ENCODE data around the gene DCP2. TPM values are rescaled to one million over a fixed set of nuclear protein-coding genes. Genes with fewer than 3 reads are reported as not detected.
"Not testable (repeated sequence)": the region's sequence is repeated elsewhere in the genome, so short reads cannot be mapped to it uniquely, and the experiment has no call there.

The DCP2 gene
- total and polyA plus RNA-seq, 2 donors (not counting 1 experiment from before 2014, with no cell fraction given): 7.9 to 19.5 TPM

- H3K27ac ChIP-seq (ENCODE audit: insufficient read depth, low read length): no peak overlapping the region
- no peaks in the 10 kb centered on the region for H3K36me3 ChIP-seq (ENCODE audit: control insufficient read depth, insufficient read depth, low read length)
- H3K4me3 ChIP-seq (replicated peaks in 1 of 4; ENCODE audit: control extremely low read depth in 1 of 4, insufficient read depth in 1 of 4, low read depth in 3 of 4, low read length in 4 of 4): no peak overlapping the region
- no peaks in the 10 kb centered on the region for H3K79me2 ChIP-seq (ENCODE audit: control insufficient read depth, insufficient read depth, low read length)
- no peaks in the 10 kb centered on the region for H4K20me1 ChIP-seq (ENCODE audit: control insufficient read depth, extremely low read depth, insufficient read depth, low read length)
- no peaks in the 10 kb centered on the region for H3K27me3 ChIP-seq (ENCODE audit: control insufficient read depth, insufficient read depth, low read length)
- no peaks in the 10 kb centered on the region for H3K9me3 ChIP-seq (ENCODE audit: control insufficient read depth, insufficient read depth, low read depth, low read length)
- peaks cover 14% of the 10 kb centered on the region for H3K4me1 ChIP-seq (ENCODE audit: control insufficient read depth, extremely low read depth, insufficient read depth, low read length)
- no peak overlapping the region for H3K4me2 ChIP-seq (ENCODE audit: extremely low read depth, insufficient read depth, low read length)
- H3K9ac ChIP-seq (ENCODE audit: insufficient read depth, low read length): no peak overlapping the region
- no peak for DNase-seq (ENCODE audit: low read depth in 2 of 2)
- TF ChIP-seq EZH2 (IDR thresholded peaks at IDR 0.05; ENCODE audit: low read length, missing control alignments) (no peak), CTCF (conservative IDR thresholded peaks at IDR 0.05 in 1 of 2, IDR thresholded peaks at IDR 0.05 in 1 of 2; ENCODE audit: low read depth in 1 of 2, low read length in 2 of 2) (no peak)
- H2AFZ ChIP-seq (ENCODE audit: low read length): no peak overlapping the region
Measured at GRCh38 chr5:112960315-112960714, 16.3 kb upstream of the DCP2 start.

GRCh38 chr5:112960863-112961504 is 15.6 kb upstream of the DCP2 start:
- H3K9me3 ChIP-seq (ENCODE audit: control insufficient read depth, insufficient read depth, low read depth, low read length): no peaks in the 10 kb centered on the region
- no peaks in the 10 kb centered on the region for H3K79me2 ChIP-seq (ENCODE audit: control insufficient read depth, insufficient read depth, low read length)
- H3K27me3 ChIP-seq (ENCODE audit: control insufficient read depth, insufficient read depth, low read length): no peaks in the 10 kb centered on the region
- H4K20me1 ChIP-seq (ENCODE audit: control insufficient read depth, extremely low read depth, insufficient read depth, low read length): no peaks in the 10 kb centered on the region
- H3K27ac ChIP-seq (ENCODE audit: insufficient read depth, low read length): no peak overlapping the region
- no peak for DNase-seq (ENCODE audit: low read depth in 2 of 2)
- no peak overlapping the region for H3K4me2 ChIP-seq (ENCODE audit: extremely low read depth, insufficient read depth, low read length)
- H3K4me3 ChIP-seq (replicated peaks in 1 of 4; ENCODE audit: control extremely low read depth in 1 of 4, insufficient read depth in 1 of 4, low read depth in 3 of 4, low read length in 4 of 4): no peak overlapping the region
- TF ChIP-seq CTCF (conservative IDR thresholded peaks at IDR 0.05 in 1 of 2, IDR thresholded peaks at IDR 0.05 in 1 of 2; ENCODE audit: low read depth in 1 of 2, low read length in 2 of 2): no peak
- TF ChIP-seq EZH2 (IDR thresholded peaks at IDR 0.05; ENCODE audit: low read length, missing control alignments): no peak
- peaks cover 14% of the 10 kb centered on the region for H3K4me1 ChIP-seq (ENCODE audit: control insufficient read depth, extremely low read depth, insufficient read depth, low read length)
- H3K9ac ChIP-seq (ENCODE audit: insufficient read depth, low read length): no peak overlapping the region
- H2AFZ ChIP-seq (ENCODE audit: low read length): no peak overlapping the region
- no peaks in the 10 kb centered on the region for H3K36me3 ChIP-seq (ENCODE audit: control insufficient read depth, insufficient read depth, low read length)

- H2AFZ ChIP-seq (ENCODE audit: low read length); DNase-seq (ENCODE audit: low read depth in 2 of 2); H3K4me2 ChIP-seq (ENCODE audit: extremely low read depth, insufficient read depth, low read length); H3K9ac ChIP-seq (ENCODE audit: insufficient read depth, low read length); H3K4me3 ChIP-seq (replicated peaks in 1 of 4; ENCODE audit: control extremely low read depth in 1 of 4, insufficient read depth in 1 of 4, low read depth in 3 of 4, low read length in 4 of 4); H3K36me3 ChIP-seq (ENCODE audit: control insufficient read depth, insufficient read depth, low read length); H3K4me1 ChIP-seq (ENCODE audit: control insufficient read depth, extremely low read depth, insufficient read depth, low read length); H3K27me3 ChIP-seq (ENCODE audit: control insufficient read depth, insufficient read depth, low read length); H3K27ac ChIP-seq (ENCODE audit: insufficient read depth, low read length); H4K20me1 ChIP-seq (ENCODE audit: control insufficient read depth, extremely low read depth, insufficient read depth, low read length); H3K9me3 ChIP-seq (ENCODE audit: control insufficient read depth, insufficient read depth, low read depth, low read length); H3K79me2 ChIP-seq (ENCODE audit: control insufficient read depth, insufficient read depth, low read length): not testable (repeated sequence)
Measured at GRCh38 chr5:112963374-112963733, 13.2 kb upstream of the DCP2 start.

Measured in fibroblast of lung (primary cell).